Measurements from ENCODE around the gene KCNJ4.
"Not testable (repeated sequence)": the region's sequence is repeated elsewhere in the genome, so short reads cannot be mapped to it uniquely, and the experiment has no call there.

KCNJ4 gene

GRCh38 chr22:38470179-38470578 is 15.2 kb upstream of the KCNJ4 start:
- DNase-seq: not testable (repeated sequence)

- DNase-seq: no peak
Measured at GRCh38 chr22:38469306-38469781, 14.3 kb upstream of the KCNJ4 start.

- DNase-seq: peak; percentile 37
Measured at GRCh38 chr22:38468443-38469305, 13.7 kb upstream of the KCNJ4 start.

GRCh38 chr22:38467904-38468442 is 13.0 kb upstream of the KCNJ4 start, which contains the start of gene KDELR3:
Gene KDELR3 (plus strand): TSS chr22:38468096. CDS start chr22:38468234, 138 bp downstream.
- DNase-seq: peak; percentile 78

- no peak for DNase-seq
Measured at GRCh38 chr22:38467438-38467903, 12.5 kb upstream of the KCNJ4 start.

- DNase-seq: peak; percentile 43
Measured at GRCh38 chr22:38465673-38466490, 10.9 kb upstream of the KCNJ4 start.

- no peak for DNase-seq
Measured at GRCh38 chr22:38464992-38465672, 10.1 kb upstream of the KCNJ4 start.

- DNase-seq: no peak
Measured at GRCh38 chr22:38462960-38463784, 8.2 kb upstream of the KCNJ4 start.

- peak; percentile 78 for DNase-seq
Measured at GRCh38 chr22:38461414-38462081, 6.5 kb upstream of the KCNJ4 start.

- no peak for DNase-seq
Measured at GRCh38 chr22:38461057-38461413, 6.0 kb upstream of the KCNJ4 start.

GRCh38 chr22:38460426-38460840 is 5.4 kb upstream of the KCNJ4 start:
- no peak for DNase-seq

- no peak for DNase-seq
Measured at GRCh38 chr22:38456841-38457699, 2.1 kb upstream of the KCNJ4 start.

- no peak for DNase-seq
Measured at GRCh38 chr22:38456272-38456835, 1.4 kb upstream of the KCNJ4 start.

GRCh38 chr22:38455530-38456271 is 702 bp upstream of the KCNJ4 start:
- DNase-seq: peak; percentile 26

- no peak for DNase-seq
Measured at GRCh38 chr22:38454353-38455075, 485 bp downstream of the KCNJ4 start.

GRCh38 chr22:38453996-38454352 is 1.0 kb downstream of the KCNJ4 start:
- DNase-seq: no peak

- DNase-seq: no peak
Measured at GRCh38 chr22:38453066-38453672, 1.8 kb downstream of the KCNJ4 start.
